Astrocyte of the spinal cord (primary cell): ENCODE results near the gene TESMIN.

Experiments used
- DNase-seq: peaks from one replicate; pipeline ENCODE4 v3.0.0; 2011; ENCODE audit warnings: low read depth, low spot score
- H3K4me3 ChIP-seq: 2 replicates; pipeline ENCODE4 v1.5.1; 2011; ENCODE audit warnings: low read depth, mild to moderate bottlenecking, low read length, moderate library complexity
- CTCF ChIP-seq: IDR thresholded peaks from 2 replicates; pipeline ENCODE4 v1.5.1; 2012; ENCODE audit warnings: low read depth, mild to moderate bottlenecking, low read length, inconsistent platforms
- in situ Hi-C: cut with HindIII; loops from 2 replicates; pipeline ENCODE4 v1.10.0; 2017; ENCODE audit warnings: low sequenced_read_pairs

TESMIN gene

GRCh38 chr11:68722143-68722542 lies 29.2 kb downstream of the TESMIN start:
- DNase-seq: no peak
- in situ Hi-C loops: no loop called here
- H3K4me3 ChIP-seq: no peak overlapping the region
- no peak for TF ChIP-seq CTCF

- no peak for TF ChIP-seq CTCF
- H3K4me3 ChIP-seq: no peak overlapping the region
- DNase-seq: no peak
- in situ Hi-C loops: no loop called here
These were observed 30.2 kb downstream of the TESMIN start for GRCh38 chr11:68721075-68721474.

- no peak for DNase-seq
- no peak for TF ChIP-seq CTCF
- in situ Hi-C loops: no loop called here
- no peak overlapping the region for H3K4me3 ChIP-seq
These were observed 35.7 kb downstream of the TESMIN start for GRCh38 chr11:68715456-68716122.

- H3K4me3 ChIP-seq: no peak overlapping the region
- DNase-seq: no peak
- in situ Hi-C loops: no loop called here
- no peak for TF ChIP-seq CTCF
These were observed 37.1 kb downstream of the TESMIN start for GRCh38 chr11:68714060-68714856.

GRCh38 chr11:68711114-68711513 lies 40.2 kb downstream of the TESMIN start:
- in situ Hi-C loops: no loop called here
- no peak overlapping the region for H3K4me3 ChIP-seq
- no peak for TF ChIP-seq CTCF
- DNase-seq: no peak

- in situ Hi-C loops: no loop called here
- no peak overlapping the region for H3K4me3 ChIP-seq
- no peak for TF ChIP-seq CTCF
- DNase-seq: no peak
These were observed 40.9 kb downstream of the TESMIN start for GRCh38 chr11:68710409-68710808.
